Activated CD4-positive, alpha-beta memory T cell treated with anti-CD3 and anti-CD28 coated beads for 36 hours (primary cell): ENCODE data around the gene MAP2. TPM values are rescaled to one million over a fixed set of nuclear protein-coding genes. Genes with fewer than 3 reads are reported as not detected.
"Not testable (repeated sequence)": the region's sequence is repeated elsewhere in the genome, so short reads cannot be mapped to it uniquely, and the experiment has no call there.

Source experiments
- CTCF ChIA-PET: fragments of 350-600 bp; sonication (Branson Sonifier 250); formaldehyde crosslinking; loops from one replicate; lab custom pipeline; 2021; ENCODE audit warnings: antibody characterized with exemption, inconsistent platforms; lab: Charles Lee
- POLR2A ChIA-PET: fragments of 350-600 bp; sonication (Branson Sonifier 250); formaldehyde crosslinking; loops from one replicate; lab custom pipeline; 2021; ENCODE audit warnings: antibody characterized with exemption; lab: Charles Lee
- DNase-seq: peaks from one replicate; pipeline ENCODE4 v3.0.0-alpha.2; 2020
- H3K27ac Mint-ChIP-seq: one replicate; pipeline ENCODE4 v1.8.0; 2021; ENCODE audit warnings: mixed read lengths
- H3K27me3 Mint-ChIP-seq: one replicate; pipeline ENCODE4 v1.8.0; 2021; ENCODE audit warnings: mixed read lengths
- H3K36me3 Mint-ChIP-seq: one replicate; pipeline ENCODE4 v1.8.0; 2021; ENCODE audit warnings: mixed read lengths
- H3K4me1 Mint-ChIP-seq: one replicate; pipeline ENCODE4 v1.8.0; 2021; ENCODE audit warnings: low read depth, mixed read lengths
- H3K4me3 Mint-ChIP-seq: one replicate; pipeline ENCODE4 v1.8.0; 2021; ENCODE audit warnings: mild to moderate bottlenecking, mixed read lengths
- H3K9me3 Mint-ChIP-seq: one replicate; pipeline ENCODE4 v1.8.0; 2021; ENCODE audit warnings: mixed read lengths
- intact Hi-C: fragments of 100-400 bp; cut with micrococcal nuclease; formaldehyde crosslinking; loops from one replicate; pipeline ENCODE4 v1.15.1; 2023
- total RNA-seq, 2 experiments: library from RNA; stranded (reverse); gene quantifications; one replicate each; pipeline ENCODE4 v1.2.3, GENCODE V29; 2021

The MAP2 gene
- total RNA-seq, 2 experiments from 2014 or later: 0.07 to 0.27 TPM

DNA sequence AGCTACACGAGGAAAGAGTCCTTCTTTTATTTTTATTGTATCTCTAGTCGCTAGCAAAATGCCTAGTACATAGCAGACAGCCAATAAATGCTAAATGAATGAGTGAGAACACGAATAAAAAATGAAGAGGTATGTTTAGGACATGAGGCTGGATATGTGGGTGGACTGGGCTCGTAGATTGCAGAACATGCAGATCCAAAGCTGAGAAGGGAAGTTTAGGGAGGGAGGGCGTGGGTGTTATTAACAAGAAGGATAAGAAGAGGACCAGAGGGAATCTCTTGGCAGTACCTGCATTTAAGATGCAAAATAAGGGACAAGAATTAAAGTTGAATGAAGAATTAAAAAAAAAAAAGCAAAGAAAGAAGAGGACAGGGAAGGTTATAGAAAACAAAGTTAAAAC lies 161.1 kb downstream of the MAP2 start:
- Mint-ChIP-seq H3K27me3 (no peaks in the 10 kb centered on the region), H3K4me3 (no peak overlapping the region), H3K9me3 (no peaks in the 10 kb centered on the region), H3K4me1 (no peaks in the 10 kb centered on the region), H3K36me3 (no peaks in the 10 kb centered on the region), H3K27ac (no peak overlapping the region)
- DNase-seq: no peak
- ChIA-PET POLR2A (no interaction called here), CTCF (no interaction called here)
- intact Hi-C loops: loop anchor here (10.0 kb wide), 1 partner anchor 380 kb away; no protein-coding TSS in a partner anchor

DNA sequence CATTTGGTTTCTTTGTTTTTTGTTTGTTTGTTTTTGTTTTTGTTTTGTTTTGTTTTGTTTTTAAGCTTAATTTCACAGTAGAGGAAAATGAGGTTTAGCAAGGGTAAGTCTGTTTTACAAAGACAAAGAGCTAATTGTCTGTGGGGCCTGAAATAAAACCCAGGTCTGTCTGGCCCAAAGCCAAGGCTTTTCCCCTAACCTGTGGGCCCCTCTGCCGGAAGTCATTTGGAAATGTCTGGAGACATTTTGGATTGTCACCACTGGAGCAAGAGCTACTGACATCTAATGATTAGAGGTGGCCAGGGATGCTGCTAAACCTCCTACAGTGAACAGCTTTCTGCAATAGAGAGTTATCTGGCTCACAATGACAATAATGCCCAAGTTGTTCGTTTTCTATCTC lies 167.2 kb downstream of the MAP2 start:
- H3K4me1 Mint-ChIP-seq: no peaks in the 10 kb centered on the region
- CTCF ChIA-PET: no interaction called here
- intact Hi-C loops: no loop called here

DNA sequence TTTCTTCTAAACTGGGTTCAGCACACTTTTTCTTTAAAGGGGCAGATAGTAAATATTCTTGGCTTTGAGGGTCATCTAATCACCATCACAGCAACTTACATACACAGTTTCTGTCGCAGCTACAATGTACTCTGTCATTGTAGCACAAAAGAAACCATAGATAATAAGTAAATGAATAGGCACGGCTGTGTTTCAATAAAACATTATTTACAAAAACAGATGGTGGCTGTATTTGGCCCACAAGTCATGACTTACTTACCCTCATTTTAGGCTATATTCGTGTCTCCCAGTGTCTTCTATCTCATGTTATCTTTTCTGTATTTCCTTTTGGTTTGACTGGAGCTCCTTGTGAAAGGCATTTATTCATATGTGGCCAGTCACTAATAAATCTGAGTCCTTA lies 168.3 kb downstream of the MAP2 start:
- Mint-ChIP-seq H3K27me3 (no peaks in the 10 kb centered on the region), H3K36me3 (no peaks in the 10 kb centered on the region), H3K4me3 (no peak overlapping the region), H3K27ac (no peak overlapping the region), H3K9me3 (no peaks in the 10 kb centered on the region), H3K4me1 (no peaks in the 10 kb centered on the region)
- ChIA-PET POLR2A (no interaction called here), CTCF (no interaction called here)
- no peak for DNase-seq
- intact Hi-C loops: no loop called here

More for the DNA sequence above, 167.2 kb downstream of the MAP2 start:
- DNase-seq: no peak
- no peaks in the 10 kb centered on the region for H3K27me3 Mint-ChIP-seq
- no peaks in the 10 kb centered on the region for H3K36me3 Mint-ChIP-seq
- POLR2A ChIA-PET: no interaction called here
- H3K27ac Mint-ChIP-seq: no peak overlapping the region
- H3K9me3 Mint-ChIP-seq: no peaks in the 10 kb centered on the region
- H3K4me3 Mint-ChIP-seq: no peak overlapping the region

- no peaks in the 10 kb centered on the region for H3K27me3 Mint-ChIP-seq
- no peak for DNase-seq
- no peak overlapping the region for H3K4me3 Mint-ChIP-seq
- H3K4me1 Mint-ChIP-seq: no peaks in the 10 kb centered on the region
- H3K36me3 Mint-ChIP-seq: no peaks in the 10 kb centered on the region
- ChIA-PET POLR2A (no interaction called here), CTCF (no interaction called here)
- H3K27ac Mint-ChIP-seq: no peak overlapping the region
- intact Hi-C loops: no loop called here
- no peaks in the 10 kb centered on the region for H3K9me3 Mint-ChIP-seq
Measured at GRCh38 chr2:209593930-209594329, 170.1 kb downstream of the MAP2 start.

GRCh38 chr2:209596262-209596661 lies 172.4 kb downstream of the MAP2 start:
- Mint-ChIP-seq H3K9me3 (no peaks in the 10 kb centered on the region), H3K27ac (no peak overlapping the region), H3K4me1 (no peaks in the 10 kb centered on the region), H3K27me3 (no peaks in the 10 kb centered on the region), H3K36me3 (no peaks in the 10 kb centered on the region), H3K4me3 (no peak overlapping the region)
- POLR2A ChIA-PET: no interaction called here
- CTCF ChIA-PET: no interaction called here
- intact Hi-C loops: no loop called here
- no peak for DNase-seq

- intact Hi-C loops, POLR2A ChIA-PET, H3K36me3 Mint-ChIP-seq, H3K27me3 Mint-ChIP-seq, H3K27ac Mint-ChIP-seq, H3K4me1 Mint-ChIP-seq, H3K9me3 Mint-ChIP-seq, DNase-seq, CTCF ChIA-PET, H3K4me3 Mint-ChIP-seq: not testable (repeated sequence)
Measured at GRCh38 chr2:209598227-209598626, 174.4 kb downstream of the MAP2 start.

- intact Hi-C loops: no loop called here
- Mint-ChIP-seq H3K36me3 (no peaks in the 10 kb centered on the region), H3K27me3 (no peaks in the 10 kb centered on the region), H3K4me3 (no peak overlapping the region), H3K4me1 (no peaks in the 10 kb centered on the region), H3K9me3 (no peaks in the 10 kb centered on the region), H3K27ac (no peak overlapping the region)
- ChIA-PET CTCF (no interaction called here), POLR2A (no interaction called here)
- DNase-seq: no peak
Measured at GRCh38 chr2:209600341-209601171, 176.7 kb downstream of the MAP2 start.

DNA sequence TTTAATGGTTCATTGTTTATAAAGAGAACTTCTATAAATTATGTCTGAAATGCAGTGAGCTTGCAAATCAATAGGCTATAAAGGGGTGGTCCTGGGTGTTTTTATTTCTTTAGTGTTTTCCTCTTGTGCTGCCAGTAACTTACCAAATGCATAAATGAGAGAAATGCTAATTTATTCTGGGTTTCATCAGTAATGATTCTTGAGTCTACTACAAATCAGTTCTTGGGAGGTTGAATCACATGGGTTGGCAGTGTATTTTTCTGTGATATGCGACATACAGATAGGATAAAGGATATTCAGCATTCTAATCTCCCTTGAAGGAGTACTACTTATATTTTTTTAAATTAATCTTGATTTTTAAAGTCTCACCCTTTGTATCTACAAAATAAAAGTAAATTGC lies 177.7 kb downstream of the MAP2 start:
- Mint-ChIP-seq H3K36me3 (no peaks in the 10 kb centered on the region), H3K27me3 (no peaks in the 10 kb centered on the region), H3K27ac (no peak overlapping the region), H3K4me3 (no peak overlapping the region), H3K9me3 (no peaks in the 10 kb centered on the region), H3K4me1 (no peaks in the 10 kb centered on the region)
- ChIA-PET CTCF (no interaction called here), POLR2A (no interaction called here)
- no peak for DNase-seq
- intact Hi-C loops: no loop called here

DNA sequence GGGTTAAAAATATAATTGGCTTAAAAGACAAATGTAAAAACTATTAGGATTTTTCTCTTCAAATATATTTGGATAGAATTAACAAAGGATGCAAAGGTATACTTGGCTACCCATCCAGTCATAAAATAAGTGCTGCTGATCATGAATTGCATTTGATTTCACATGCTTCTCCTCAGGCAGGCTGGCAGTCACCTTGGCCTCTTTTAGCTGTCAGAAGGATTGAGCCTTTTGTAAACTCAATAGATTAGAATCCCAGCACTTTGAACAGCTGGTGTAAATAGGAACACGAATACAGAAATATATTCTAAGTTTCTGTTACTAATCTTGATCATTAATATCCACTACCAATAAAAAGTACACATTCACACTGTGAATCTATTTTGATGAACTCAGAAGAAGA lies 178.4 kb downstream of the MAP2 start:
- ChIA-PET POLR2A (no interaction called here), CTCF (no interaction called here)
- no peak for DNase-seq
- no peaks in the 10 kb centered on the region for H3K9me3 Mint-ChIP-seq
- intact Hi-C loops: no loop called here
- no peak overlapping the region for H3K27ac Mint-ChIP-seq
- H3K36me3 Mint-ChIP-seq: no peaks in the 10 kb centered on the region
- no peak overlapping the region for H3K4me3 Mint-ChIP-seq
- no peaks in the 10 kb centered on the region for H3K27me3 Mint-ChIP-seq
- H3K4me1 Mint-ChIP-seq: no peaks in the 10 kb centered on the region

DNA sequence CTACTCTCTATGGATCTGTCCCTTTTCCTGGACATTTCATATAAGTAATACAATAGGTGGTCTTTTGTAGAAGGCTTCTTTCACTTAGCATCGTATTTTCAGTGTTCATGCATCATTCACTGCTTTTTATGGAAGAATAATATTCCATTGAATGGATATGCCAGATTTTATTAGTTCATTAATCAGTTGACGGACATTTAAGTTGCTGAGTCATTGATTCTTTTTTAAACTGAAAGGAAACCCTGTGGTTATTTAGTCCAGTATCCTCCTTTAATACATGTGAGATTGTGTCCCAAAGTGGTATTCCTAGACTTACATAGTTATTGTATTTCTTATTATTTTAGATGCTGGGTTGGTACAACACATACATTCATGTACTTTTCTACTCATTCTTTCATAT lies 185.7 kb downstream of the MAP2 start:
- Mint-ChIP-seq H3K4me1 (no peaks in the 10 kb centered on the region), H3K27me3 (no peaks in the 10 kb centered on the region), H3K4me3 (no peak overlapping the region), H3K9me3 (no peaks in the 10 kb centered on the region), H3K36me3 (no peaks in the 10 kb centered on the region), H3K27ac (no peak overlapping the region)
- intact Hi-C loops: no loop called here
- ChIA-PET CTCF (no interaction called here), POLR2A (no interaction called here)
- DNase-seq: no peak

DNA sequence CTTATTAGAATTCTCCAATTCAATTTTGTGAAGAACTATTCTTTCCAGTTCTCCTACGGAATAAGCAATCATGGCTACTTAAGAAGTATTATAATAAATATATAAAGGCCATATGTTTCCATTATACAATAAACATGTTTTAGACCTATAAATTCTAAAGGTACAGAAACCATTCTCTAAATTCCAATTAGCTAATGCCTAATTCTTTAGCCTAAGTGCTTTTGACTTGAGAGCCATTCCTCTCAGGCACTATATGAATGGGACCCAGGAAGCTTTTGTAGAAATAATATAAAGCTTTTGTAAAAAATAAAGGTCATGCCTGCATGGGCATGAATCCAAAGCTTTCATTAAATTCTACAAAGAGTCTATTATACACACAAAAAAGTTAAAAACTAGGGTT lies 186.8 kb downstream of the MAP2 start:
- Mint-ChIP-seq H3K36me3 (no peaks in the 10 kb centered on the region), H3K4me3 (no peak overlapping the region), H3K27ac (no peak overlapping the region), H3K27me3 (no peaks in the 10 kb centered on the region), H3K9me3 (no peaks in the 10 kb centered on the region), H3K4me1 (no peaks in the 10 kb centered on the region)
- ChIA-PET CTCF (no interaction called here), POLR2A (no interaction called here)
- DNase-seq: no peak
- intact Hi-C loops: no loop called here

DNA sequence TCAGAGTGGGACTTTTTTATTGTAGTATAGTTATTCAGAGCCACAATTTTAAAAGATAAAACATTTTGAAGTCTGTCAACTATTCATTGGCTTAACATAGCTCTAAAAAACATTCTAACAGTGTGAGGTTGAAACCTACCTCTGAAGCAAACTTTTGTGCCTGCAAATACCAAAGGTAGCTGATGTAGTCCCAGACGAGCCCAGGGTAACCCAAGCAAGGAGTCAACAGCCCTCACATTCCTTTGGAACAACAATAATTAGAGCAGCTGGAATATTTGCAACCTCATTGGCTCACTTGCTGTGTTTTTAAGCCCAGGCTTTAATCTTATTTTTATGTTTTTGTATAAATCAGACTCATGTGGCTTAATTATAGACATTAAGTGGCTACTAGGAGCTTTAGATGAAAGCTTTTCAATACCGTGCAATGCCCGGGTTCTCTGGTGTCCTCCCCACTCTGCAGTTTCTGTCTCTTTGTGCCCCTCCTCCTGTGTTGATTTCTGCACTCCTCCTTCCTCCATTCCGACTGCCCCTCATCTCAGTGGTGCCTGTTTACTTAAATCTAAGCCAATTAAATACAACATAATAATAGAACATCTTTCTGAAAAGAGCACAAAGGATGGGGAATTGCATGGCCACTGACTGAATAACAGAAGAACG lies 189.9 kb downstream of the MAP2 start:
- ChIA-PET POLR2A (no interaction called here), CTCF (no interaction called here)
- H3K4me1 Mint-ChIP-seq: no peaks in the 10 kb centered on the region
- H3K9me3 Mint-ChIP-seq: no peaks in the 10 kb centered on the region
- no peak overlapping the region for H3K27ac Mint-ChIP-seq
- H3K4me3 Mint-ChIP-seq: no peak overlapping the region
- DNase-seq: no peak
- intact Hi-C loops: no loop called here
- no peaks in the 10 kb centered on the region for H3K36me3 Mint-ChIP-seq
- no peaks in the 10 kb centered on the region for H3K27me3 Mint-ChIP-seq
